Hematopoietic multipotent progenitor cell treated with erythropoietin and hydrocortisone succinate and interleukin-3 and kit ligand, for 4 days (in vitro differentiated cells): ENCODE measurements around the gene LRRC23.
A peak's percentile ranks its signal among the peaks of the same experiment; 100 is the strongest.

ENCODE experiments used
- DNase-seq: peaks from one replicate; pipeline ENCODE4 v3.0.0-alpha.2; 2015

The LRRC23 gene

GRCh38 chr12:6946920-6947374, 42.3 kb downstream of the LRRC23 start:
- DNase-seq = no peak

GRCh38 chr12:6947615-6948014, 43.0 kb downstream of the LRRC23 start:
- no peak for DNase-seq

- peak; percentile 76 for DNase-seq
Measured at GRCh38 chr12:6948873-6949594, 44.4 kb downstream of the LRRC23 start.

GRCh38 chr12:6950401-6950801, 45.8 kb downstream of the LRRC23 start:
- DNase-seq = peak; percentile 81

GRCh38 chr12:6950811-6951540, 46.4 kb downstream of the LRRC23 start, which contains the start of gene PTPN6:
PTPN6 (plus strand) TSS chr12:6951356; CDS start chr12:6951513, 157 bp downstream.
- peak; percentile 95 for DNase-seq

GRCh38 chr12:6951551-6952120, 47.0 kb downstream of the LRRC23 start:
- peak; percentile 40 for DNase-seq

GRCh38 chr12:6952121-6952862, 47.7 kb downstream of the LRRC23 start:
- peak; percentile 47 for DNase-seq

- peak; percentile 40 for DNase-seq
Measured at GRCh38 chr12:6952863-6953441, 48.3 kb downstream of the LRRC23 start.

GRCh38 chr12:6953442-6954315, 49.1 kb downstream of the LRRC23 start:
- peak; percentile 98 for DNase-seq

- DNase-seq = no peak
Measured at GRCh38 chr12:6954316-6955107, 49.9 kb downstream of the LRRC23 start.

- DNase-seq = no peak
Measured at GRCh38 chr12:6955108-6956020, 50.7 kb downstream of the LRRC23 start.

- DNase-seq = peak; percentile 79
Measured at GRCh38 chr12:6956021-6956727, 51.6 kb downstream of the LRRC23 start.

- DNase-seq = no peak
Measured at GRCh38 chr12:6957151-6957701, 52.6 kb downstream of the LRRC23 start.

GRCh38 chr12:6957741-6958608, 53.4 kb downstream of the LRRC23 start:
- no peak for DNase-seq

- peak; percentile 53 for DNase-seq
Measured at GRCh38 chr12:6958609-6959057, 54.0 kb downstream of the LRRC23 start.

- DNase-seq = peak; percentile 90
Measured at GRCh38 chr12:6959058-6959804, 54.6 kb downstream of the LRRC23 start.
